GM23338 (cell line): Measurements from ENCODE around the gene CTSK. TPM values are rescaled to one million over a fixed set of nuclear protein-coding genes. Genes with fewer than 3 reads are reported as not detected.

ENCODE experiments used
- ATAC-seq: fragments of 200-7000 bp; cut with Tn5 transposase; 3 replicates; pipeline ENCODE4 v1.9.1; 2020
- DNase-seq: peaks from one replicate; pipeline ENCODE4 v3.0.0-alpha.2; 2015; ENCODE audit warnings: low spot score
- H2AFZ ChIP-seq: fragments of 200-600 bp; sonication (generic); 2 replicates; pipeline ENCODE4 v1.8.0; 2016; ENCODE audit warnings: antibody characterized with exemption, mild to moderate bottlenecking, moderate library complexity
- H3F3A ChIP-seq: fragments of 200-600 bp; sonication (generic); replicated peaks from 2 replicates; pipeline ENCODE4 v1.8.0; 2017; ENCODE audit warnings: antibody characterized with exemption, mixed run types, low read depth
- H3K27ac ChIP-seq: fragments of 200-600 bp; sonication (generic); 2 replicates; pipeline ENCODE4 v1.6.1; 2016; ENCODE audit warnings: low read depth
- H3K27me3 ChIP-seq: fragments of 200-600 bp; sonication (generic); 2 replicates; pipeline ENCODE4 v1.8.0; 2016; ENCODE audit warnings: mild to moderate bottlenecking, mixed run types, moderate library complexity; ENCODE audit not compliant: insufficient read depth
- H3K36me3 ChIP-seq: fragments of 200-600 bp; sonication (generic); 2 replicates; pipeline ENCODE4 v1.8.0; 2016; ENCODE audit warnings: mild to moderate bottlenecking; ENCODE audit not compliant: insufficient read depth
- H3K4me1 ChIP-seq: fragments of 200-600 bp; sonication (generic); 2 replicates; pipeline ENCODE4 v1.8.0; 2016; ENCODE audit warnings: mild to moderate bottlenecking, moderate library complexity; ENCODE audit not compliant: insufficient read depth
- H3K4me2 ChIP-seq: fragments of 200-600 bp; sonication (generic); 2 replicates; pipeline ENCODE4 v1.7.1; 2017; ENCODE audit warnings: mixed run types
- H3K4me3 ChIP-seq: fragments of 200-600 bp; sonication (generic); 2 replicates; pipeline ENCODE4 v1.6.1; 2016; ENCODE audit warnings: mixed run types
- H3K79me2 ChIP-seq: fragments of 200-600 bp; sonication (generic); replicated peaks from 2 replicates; pipeline ENCODE4 v1.8.0; 2017; ENCODE audit warnings: mild to moderate bottlenecking; ENCODE audit not compliant: insufficient read depth
- H3K9me2 ChIP-seq: fragments of 200-600 bp; sonication (generic); 2 replicates; pipeline ENCODE4 v1.8.0; 2017; ENCODE audit not compliant: insufficient read depth
- H4K20me1 ChIP-seq: fragments of 200-600 bp; sonication (generic); replicated peaks from 2 replicates; pipeline ENCODE4 v1.8.0; 2017; ENCODE audit warnings: mild to moderate bottlenecking; ENCODE audit not compliant: insufficient read depth
- H3K27ac Mint-ChIP-seq: 2 replicates; pipeline ENCODE4 v1.8.0; 2020; ENCODE audit warnings: inconsistent platforms, mild to moderate bottlenecking, moderate library complexity, mixed read lengths
- H3K27me3 Mint-ChIP-seq: 3 replicates; pipeline ENCODE4 v1.8.0; 2022; ENCODE audit warnings: low read depth, mild to moderate bottlenecking, moderate library complexity, mixed read lengths, inconsistent platforms; ENCODE audit not compliant: insufficient read depth, poor library complexity
- H3K36me3 Mint-ChIP-seq: 3 replicates; pipeline ENCODE4 v1.8.0; 2021; ENCODE audit warnings: low read depth, mild to moderate bottlenecking, inconsistent platforms, moderate library complexity, mixed read lengths
- H3K4me1 Mint-ChIP-seq: 3 replicates; pipeline ENCODE4 v1.8.0; 2020; ENCODE audit warnings: mild to moderate bottlenecking, inconsistent platforms, mixed read lengths
- H3K4me3 Mint-ChIP-seq: 3 replicates; pipeline ENCODE4 v1.8.0; 2021; ENCODE audit warnings: moderate library complexity, mild to moderate bottlenecking, inconsistent platforms, mixed read lengths
- H3K9me3 Mint-ChIP-seq: 3 replicates; pipeline ENCODE4 v1.8.0; 2020; ENCODE audit warnings: moderate library complexity, mild to moderate bottlenecking, inconsistent platforms, mixed read lengths
- CTCF ChIP-seq, 2 experiments: fragments of 200-600 bp in 1 of 2; sonication (generic) in 1 of 2; conservative IDR thresholded peaks; 2 replicates each; pipeline versions ENCODE4 v1.5.1 to v1.6.1; 2016 to 2017; ENCODE audit warnings: antibody characterized with exemption in 2 of 2, low read depth in 2 of 2, mild to moderate bottlenecking in 2 of 2, moderate library complexity in 1 of 2
- JUNB ChIP-seq: IDR thresholded peaks from one replicate; pipeline ENCODE4 v1.6.1; 2016; ENCODE audit warnings: antibody characterized with exemption; ENCODE audit not compliant: unreplicated experiment
- STAT1 ChIP-seq: IDR thresholded peaks from one replicate; pipeline ENCODE4 v1.6.1; 2016; ENCODE audit warnings: antibody characterized with exemption; ENCODE audit not compliant: unreplicated experiment
- ZNF462 ChIP-seq: fragments of 250-450 bp; sonication (Bioruptor Pico); IDR thresholded peaks from 2 replicates; pipeline ENCODE4 v1.5.0; 2020; ENCODE audit warnings: mild to moderate bottlenecking, moderate library complexity
- polyA plus RNA-seq: library from polyadenylated mRNA; unstranded; fragments of >200 nt; fragmentation: Nextera tagmentation; extraction: Ambion mirVana; gene quantifications from 2 replicates; pipeline ENCODE4 v1.2.1, GENCODE V29; 2016
- total RNA-seq: library from RNA; depleted of rRNA; stranded (reverse); fragments of >200 nt; shearing (Covaris generic); gene quantifications from 2 replicates; pipeline ENCODE4 v1.2.3, GENCODE V29; 2014

CTSK gene
- total and polyA plus RNA-seq, 2 experiments from 2014 or later, result 2.8 to 3.3 TPM

- H3K36me3 Mint-ChIP-seq, result peaks cover 33% of the 10 kb centered on the region
- Histone ChIP-seq H3K27ac (no peak overlapping the region), H3K4me1 (no peaks in the 10 kb centered on the region), H3K9me2 (no peaks in the 10 kb centered on the region), H3K4me3 (no peak overlapping the region), H3K36me3 (peaks cover 27% of the 10 kb centered on the region; the same call in 1 of the 2 replicates), H3F3A (no peaks in the 10 kb centered on the region), H3K27me3 (no peaks in the 10 kb centered on the region), H3K79me2 (no peaks in the 10 kb centered on the region), H3K4me2 (no peak overlapping the region), H2AFZ (no peak overlapping the region), H4K20me1 (no peaks in the 10 kb centered on the region)
- no peaks in the 10 kb centered on the region for H3K4me1 Mint-ChIP-seq
- no peak overlapping the region for H3K4me3 Mint-ChIP-seq
- DNase-seq, result peak; percentile 51
- peak; percentile 62 for ATAC-seq
- no peaks in the 10 kb centered on the region for H3K27me3 Mint-ChIP-seq
- no peaks in the 10 kb centered on the region for H3K9me3 Mint-ChIP-seq
- H3K27ac Mint-ChIP-seq, result no peak overlapping the region
- TF ChIP-seq CTCF (conservative IDR thresholded peaks at IDR 0.05; ENCODE audit: low read depth in 2 of 2), result peak; percentile 37 to 63
- TF ChIP-seq ZNF462 (CRISPR knock-in tag), result no peak
These were observed 21.7 kb upstream of the CTSK start for GRCh38 chr1:150829751-150830150.

- no peak overlapping the region for H3K4me3 ChIP-seq
- peaks cover 33% of the 10 kb centered on the region for H3K36me3 Mint-ChIP-seq
- no peak overlapping the region for H2AFZ ChIP-seq
- H3K27me3 ChIP-seq, result no peaks in the 10 kb centered on the region
- no peaks in the 10 kb centered on the region for H3K9me3 Mint-ChIP-seq
- no peaks in the 10 kb centered on the region for H3K4me1 ChIP-seq
- H3F3A ChIP-seq, result no peaks in the 10 kb centered on the region
- no peak overlapping the region for H3K27ac Mint-ChIP-seq
- DNase-seq (no peak), ATAC-seq (no peak)
- no peak overlapping the region for H3K4me3 Mint-ChIP-seq
- no peaks in the 10 kb centered on the region for H3K4me1 Mint-ChIP-seq
- H4K20me1 ChIP-seq, result no peaks in the 10 kb centered on the region
- H3K79me2 ChIP-seq, result no peaks in the 10 kb centered on the region
- no peak overlapping the region for H3K27ac ChIP-seq
- no peaks in the 10 kb centered on the region for H3K9me2 ChIP-seq
- peaks cover 27% of the 10 kb centered on the region; the same call in 1 of the 2 replicates for H3K36me3 ChIP-seq
- H3K27me3 Mint-ChIP-seq, result no peaks in the 10 kb centered on the region
- no peak overlapping the region for H3K4me2 ChIP-seq
- TF ChIP-seq JUNB (no peak), CTCF (conservative IDR thresholded peaks at IDR 0.05; ENCODE audit: low read depth in 2 of 2) (no peak), STAT1 (no peak)
These were observed 18.2 kb upstream of the CTSK start for GRCh38 chr1:150826299-150826698.
